ENCODE measurements around the gene CD2BP2. TPM values are rescaled to one million over a fixed set of nuclear protein-coding genes. Genes with fewer than 3 reads are reported as not detected.

The CD2BP2 gene
- polyA plus RNA-seq, 1 donor (not counting 4 experiments of a cell fraction or from before 2014, with no cell fraction given), result 49.5 TPM

DNA sequence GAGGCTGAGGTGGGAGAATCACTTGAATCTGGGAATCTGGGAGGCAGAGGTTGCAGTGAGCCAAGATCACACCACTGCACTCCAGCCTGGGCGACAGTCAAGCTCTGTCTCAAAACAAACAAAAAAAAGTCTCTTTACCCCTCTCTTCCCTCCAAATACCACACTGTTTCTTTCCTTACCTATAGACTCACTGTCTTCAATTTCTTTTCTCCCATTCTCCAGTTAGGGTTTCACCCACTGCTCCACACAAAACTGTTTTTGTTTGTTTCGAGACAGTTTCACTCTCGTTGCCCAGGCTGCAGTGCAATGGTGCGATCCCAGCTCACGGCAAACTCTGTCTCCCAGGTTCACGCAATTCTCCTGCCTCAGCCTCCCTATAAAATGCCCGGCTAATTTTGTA, 6.1 kb upstream of the CD2BP2 start:
- no peak for DNase-seq (ENCODE audit: low read depth, low spot score)
- H3K4me3 ChIP-seq (ENCODE audit: control insufficient read depth in 2 of 3, extremely low read depth in 1 of 3, insufficient read depth in 2 of 3, low read depth in 1 of 3, low read length in 3 of 3), result no peak overlapping the region
- no peaks in the 10 kb centered on the region for H3K27me3 ChIP-seq (ENCODE audit: control insufficient read depth, extremely low read depth, insufficient read depth, low read length)
- H3K4me2 ChIP-seq (ENCODE audit: control insufficient read depth, extremely low read depth, insufficient read depth, low read depth, low read length), result no peak overlapping the region
- no peak overlapping the region for H3K9ac ChIP-seq (ENCODE audit: control insufficient read depth, extremely low read depth, insufficient read depth, low read length)
- peaks cover 30 to 44% of the 10 kb centered on the region in 2 experiments for H3K36me3 ChIP-seq (ENCODE audit: control insufficient read depth in 2 of 2, extremely low read depth in 1 of 2, insufficient read depth in 2 of 2, low read length in 2 of 2)
- H3K4me1 ChIP-seq (ENCODE audit: control insufficient read depth, extremely low read depth, insufficient read depth, low read length), result peaks cover 3% of the 10 kb centered on the region
- no peaks in the 10 kb centered on the region for H4K20me1 ChIP-seq (ENCODE audit: control insufficient read depth, extremely low read depth, insufficient read depth, low read length)
- H3K27ac ChIP-seq (ENCODE audit: control insufficient read depth, insufficient read depth, low read length), result no peak overlapping the region
- TF ChIP-seq, protein P1, sequence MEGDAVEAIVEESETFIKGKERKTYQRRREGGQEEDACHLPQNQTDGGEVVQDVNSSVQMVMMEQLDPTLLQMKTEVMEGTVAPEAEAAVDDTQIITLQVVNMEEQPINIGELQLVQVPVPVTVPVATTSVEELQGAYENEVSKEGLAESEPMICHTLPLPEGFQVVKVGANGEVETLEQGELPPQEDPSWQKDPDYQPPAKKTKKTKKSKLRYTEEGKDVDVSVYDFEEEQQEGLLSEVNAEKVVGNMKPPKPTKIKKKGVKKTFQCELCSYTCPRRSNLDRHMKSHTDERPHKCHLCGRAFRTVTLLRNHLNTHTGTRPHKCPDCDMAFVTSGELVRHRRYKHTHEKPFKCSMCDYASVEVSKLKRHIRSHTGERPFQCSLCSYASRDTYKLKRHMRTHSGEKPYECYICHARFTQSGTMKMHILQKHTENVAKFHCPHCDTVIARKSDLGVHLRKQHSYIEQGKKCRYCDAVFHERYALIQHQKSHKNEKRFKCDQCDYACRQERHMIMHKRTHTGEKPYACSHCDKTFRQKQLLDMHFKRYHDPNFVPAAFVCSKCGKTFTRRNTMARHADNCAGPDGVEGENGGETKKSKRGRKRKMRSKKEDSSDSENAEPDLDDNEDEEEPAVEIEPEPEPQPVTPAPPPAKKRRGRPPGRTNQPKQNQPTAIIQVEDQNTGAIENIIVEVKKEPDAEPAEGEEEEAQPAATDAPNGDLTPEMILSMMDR (optimal IDR thresholded peaks at IDR 0.05 in 1 of 3, IDR thresholded peaks at IDR 0.05 in 1 of 3, conservative IDR thresholded peaks at IDR 0.05 in 1 of 3; ENCODE audit: extremely low read depth in 1 of 3, insufficient read depth in 2 of 3, low read length in 3 of 3), result no peak
- TF ChIP-seq EZH2 (IDR thresholded peaks at IDR 0.05; ENCODE audit: low read length), result no peak
- no peak for FAIRE-seq
- H2AFZ ChIP-seq (ENCODE audit: control insufficient read depth, low read length), result no peak overlapping the region
- H3K79me2 ChIP-seq (ENCODE audit: control insufficient read depth, insufficient read depth, low read length), result peaks cover 51% of the 10 kb centered on the region
- no peaks in the 10 kb centered on the region for H3K9me1 ChIP-seq (ENCODE audit: control insufficient read depth, extremely low read depth, insufficient read depth, low read length)
- H3K9me3 ChIP-seq (ENCODE audit: control insufficient read depth, low read depth, low read length), result no peaks in the 10 kb centered on the region
- dilution Hi-C loops (cut with MboI; ENCODE audit: extremely low pct_ligation_motif_present, low sequenced_read_pairs), result no loop called here

DNA sequence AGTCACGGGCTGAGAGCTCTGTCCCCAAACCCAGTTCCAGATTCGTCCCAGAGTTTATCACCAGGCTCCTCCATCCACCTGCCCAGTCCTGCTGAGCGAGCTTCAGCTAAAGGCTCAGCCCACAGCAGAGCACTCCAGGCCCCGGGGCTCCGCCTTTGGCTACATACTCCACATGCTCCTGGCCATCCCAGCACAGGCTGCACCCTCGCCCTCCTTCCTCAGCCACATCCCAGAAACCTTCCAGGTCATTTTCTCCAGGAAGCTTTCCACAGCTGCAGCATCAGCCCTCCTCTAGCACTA, 4.7 kb upstream of the CD2BP2 start:
- FAIRE-seq, result no peak
- H3K9me3 ChIP-seq (ENCODE audit: control insufficient read depth, low read depth, low read length), result no peaks in the 10 kb centered on the region
- H4K20me1 ChIP-seq (ENCODE audit: control insufficient read depth, extremely low read depth, insufficient read depth, low read length), result no peaks in the 10 kb centered on the region
- H3K9me1 ChIP-seq (ENCODE audit: control insufficient read depth, extremely low read depth, insufficient read depth, low read length), result no peaks in the 10 kb centered on the region
- no peaks in the 10 kb centered on the region for H3K27me3 ChIP-seq (ENCODE audit: control insufficient read depth, extremely low read depth, insufficient read depth, low read length)
- TF ChIP-seq, protein P1 (optimal IDR thresholded peaks at IDR 0.05 in 1 of 3, IDR thresholded peaks at IDR 0.05 in 1 of 3, conservative IDR thresholded peaks at IDR 0.05 in 1 of 3; ENCODE audit: extremely low read depth in 1 of 3, insufficient read depth in 2 of 3, low read length in 3 of 3), result no peak
- TF ChIP-seq EZH2 (IDR thresholded peaks at IDR 0.05; ENCODE audit: low read length), result no peak
- H3K27ac ChIP-seq (ENCODE audit: control insufficient read depth, insufficient read depth, low read length), result no peak overlapping the region
- H3K36me3 ChIP-seq (ENCODE audit: control insufficient read depth in 2 of 2, extremely low read depth in 1 of 2, insufficient read depth in 2 of 2, low read length in 2 of 2), result peaks cover 29 to 34% of the 10 kb centered on the region in 2 experiments
- DNase-seq (ENCODE audit: low read depth, low spot score), result no peak
- H2AFZ ChIP-seq (ENCODE audit: control insufficient read depth, low read length), result no peak overlapping the region
- H3K79me2 ChIP-seq (ENCODE audit: control insufficient read depth, insufficient read depth, low read length), result peaks cover 41% of the 10 kb centered on the region
- H3K4me3 ChIP-seq (ENCODE audit: control insufficient read depth in 2 of 3, extremely low read depth in 1 of 3, insufficient read depth in 2 of 3, low read depth in 1 of 3, low read length in 3 of 3), result no peak overlapping the region
- H3K4me2 ChIP-seq (ENCODE audit: control insufficient read depth, extremely low read depth, insufficient read depth, low read depth, low read length), result no peak overlapping the region
- H3K9ac ChIP-seq (ENCODE audit: control insufficient read depth, extremely low read depth, insufficient read depth, low read length), result no peak overlapping the region
- dilution Hi-C loops (cut with MboI; ENCODE audit: extremely low pct_ligation_motif_present, low sequenced_read_pairs), result no loop called here
- peaks cover 10% of the 10 kb centered on the region for H3K4me1 ChIP-seq (ENCODE audit: control insufficient read depth, extremely low read depth, insufficient read depth, low read length)

Measured in keratinocyte (primary cell).